HG02678 (cell line): Measurements from ENCODE around the gene GUCY1A2.

Experiments
- ATAC-seq: cut with Tn5 transposase; IDR thresholded peaks from one replicate; pipeline ENCODE4 v1.9.1; 2021; ENCODE audit warnings: mild to moderate bottlenecking, moderate library complexity; ENCODE audit not compliant: unreplicated experiment

The GUCY1A2 gene

GRCh38 chr11:106679581-106679980 is 338.7 kb downstream of the GUCY1A2 start:
- ATAC-seq: no peak

GRCh38 chr11:106679181-106679580 is 339.1 kb downstream of the GUCY1A2 start:
- no peak for ATAC-seq

DNA sequence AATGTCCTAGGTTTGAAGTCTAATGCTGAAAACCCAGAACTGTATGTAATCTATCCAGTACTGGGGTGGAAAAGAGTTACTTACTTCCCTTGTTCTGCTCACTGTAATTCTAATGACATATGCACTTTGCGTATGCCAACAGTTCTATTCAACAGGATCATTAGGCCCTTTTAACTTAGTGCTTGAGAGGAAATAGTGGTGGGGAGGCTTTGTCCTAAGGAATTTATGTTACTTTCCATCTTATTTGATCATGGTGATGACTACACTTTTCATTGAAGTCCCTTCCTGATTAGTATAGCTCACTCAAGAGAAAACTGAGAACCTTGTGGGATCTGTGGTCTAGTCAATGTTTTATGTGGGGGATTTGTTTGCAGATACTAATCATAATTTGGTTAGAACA is 348.2 kb downstream of the GUCY1A2 start:
- ATAC-seq: no peak

- no peak for ATAC-seq
These were observed 350.1 kb downstream of the GUCY1A2 start for GRCh38 chr11:106668147-106668546.

- ATAC-seq: no peak
These were observed 361.6 kb downstream of the GUCY1A2 start for GRCh38 chr11:106656646-106657045.

DNA sequence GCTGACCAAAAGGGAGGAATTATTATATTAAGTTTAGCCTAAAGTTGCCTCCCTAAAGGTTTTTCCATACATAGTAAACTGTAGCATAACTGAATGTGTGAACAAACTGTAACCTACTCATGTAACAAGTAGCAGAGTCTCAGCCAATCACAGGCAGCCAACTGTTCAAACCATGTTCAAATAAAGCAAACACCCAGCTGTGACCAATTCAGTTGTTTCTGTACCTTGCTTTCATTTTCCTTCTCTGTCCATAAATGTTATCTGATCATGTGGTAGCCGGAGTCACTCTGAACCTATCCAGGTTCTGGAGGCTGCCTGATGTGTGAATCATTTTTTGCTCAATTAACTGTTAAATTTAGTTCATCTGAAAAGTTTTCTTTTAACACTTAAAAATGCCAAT is 373.5 kb downstream of the GUCY1A2 start:
- no peak for ATAC-seq

DNA sequence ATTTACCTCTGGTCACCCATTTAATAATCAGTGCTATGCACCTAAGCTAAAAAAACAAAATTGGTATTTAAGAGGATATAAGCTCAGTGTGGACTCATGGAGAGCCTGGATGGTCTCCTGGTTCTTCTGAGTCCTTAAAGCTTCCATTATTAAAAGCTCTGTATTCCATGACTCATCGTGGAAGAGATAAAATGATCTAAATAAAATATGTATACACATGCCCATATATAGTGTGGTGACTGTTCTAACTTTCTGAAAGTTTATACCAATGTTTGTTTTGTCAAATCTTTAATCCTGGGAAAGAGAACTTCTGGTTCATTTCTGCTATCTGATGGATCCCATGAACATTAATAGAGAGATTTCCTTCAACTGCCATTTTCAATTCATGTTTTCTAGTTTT is 375.9 kb downstream of the GUCY1A2 start:
- no peak for ATAC-seq

- ATAC-seq: no peak
These were observed 386.0 kb downstream of the GUCY1A2 start for GRCh38 chr11:106632283-106632682.

DNA sequence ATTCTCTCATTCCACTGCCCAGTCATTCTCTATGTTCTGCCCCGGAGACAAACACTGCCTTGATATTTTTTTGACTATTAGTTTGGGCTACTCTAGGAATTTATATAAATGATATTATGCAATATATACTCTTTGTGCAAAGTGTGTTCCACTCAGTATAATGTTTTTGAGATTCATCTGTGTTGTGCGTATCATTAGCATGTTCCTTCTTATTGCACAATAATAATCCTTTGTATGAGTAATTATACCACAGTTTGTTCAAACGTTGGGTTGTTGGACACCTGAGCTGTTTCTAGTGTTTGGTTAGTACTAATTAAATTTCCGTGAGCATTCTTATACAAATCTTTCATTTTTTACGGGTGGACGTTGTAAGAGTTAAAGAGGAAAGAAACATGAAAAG is 390.6 kb downstream of the GUCY1A2 start:
- no peak for ATAC-seq

DNA sequence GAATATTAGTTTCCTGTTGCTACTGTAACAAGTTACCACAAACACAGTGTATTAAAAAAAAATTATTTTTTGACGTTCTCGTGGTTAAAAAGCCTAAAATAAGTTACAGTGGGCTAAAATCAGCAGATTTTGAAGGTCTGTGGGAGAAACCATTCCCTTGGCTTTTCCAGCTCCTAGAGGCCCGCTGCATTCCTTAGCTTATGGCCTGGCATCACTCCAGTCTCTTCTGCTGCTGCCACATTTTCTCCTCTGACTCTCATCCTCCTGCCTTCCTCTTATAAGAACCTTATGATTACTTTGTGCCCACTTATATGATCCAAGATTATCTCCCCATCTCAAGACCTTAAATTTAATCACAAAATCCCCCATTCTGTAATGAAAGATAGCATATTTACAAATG is 392.7 kb downstream of the GUCY1A2 start:
- ATAC-seq: no peak

GRCh38 chr11:106624377-106624776 is 393.9 kb downstream of the GUCY1A2 start:
- no peak for ATAC-seq
